Dedifferentiated amniotic fluid mesenchymal stem cell (primary cell): ENCODE data around the gene PPM1N.
A peak's percentile ranks its signal among the peaks of the same experiment; 100 is the strongest.
"Not testable (repeated sequence)": the region's sequence is repeated elsewhere in the genome, so short reads cannot be mapped to it uniquely, and the experiment has no call there.

Source experiments
- DNase-seq: peaks from one replicate; pipeline ENCODE4 v3.0.0-alpha.2; 2016; ENCODE audit errors: extremely low spot score

Gene PPM1N

DNA sequence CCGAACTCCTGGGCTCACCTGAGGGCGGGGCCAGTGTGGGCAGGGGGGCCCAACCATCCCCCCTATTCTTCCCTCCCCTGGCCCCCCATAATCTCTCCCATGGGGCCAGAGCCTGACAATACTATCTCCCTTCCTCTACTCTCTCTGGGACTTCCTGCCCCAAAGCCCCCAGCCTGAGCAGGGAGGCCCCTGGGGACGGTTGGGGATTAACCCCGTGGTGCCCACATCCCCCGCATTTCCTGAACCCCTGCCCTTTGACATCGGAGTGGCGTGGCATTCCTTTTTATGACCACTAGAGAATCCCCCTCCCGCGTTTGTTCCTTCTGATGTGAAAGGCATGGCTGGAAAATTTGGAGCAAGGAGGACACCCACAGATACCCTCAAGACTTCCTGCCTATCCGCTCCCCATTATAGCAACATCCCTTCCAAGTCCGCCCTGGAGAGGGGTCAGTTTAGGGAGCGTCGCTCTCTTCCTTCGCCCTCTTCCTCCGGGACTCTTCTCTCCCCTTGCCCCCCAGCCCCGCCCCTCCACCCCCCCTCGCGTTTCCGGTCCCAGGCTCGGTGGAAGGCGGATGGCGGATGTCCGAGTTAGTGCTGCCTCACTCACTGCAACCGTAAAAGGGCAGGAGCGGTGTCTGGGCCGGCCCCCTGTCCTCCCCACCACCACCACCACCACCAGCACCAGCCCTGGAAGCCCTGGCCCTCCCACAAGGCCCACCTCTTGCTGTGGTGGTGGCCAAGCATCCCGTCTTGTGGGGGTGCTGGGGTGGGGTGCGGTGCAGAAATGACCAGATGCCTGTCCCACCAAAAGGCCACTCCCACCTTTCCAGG lies 10.8 kb downstream of the PPM1N start:
- no peak for DNase-seq

DNA sequence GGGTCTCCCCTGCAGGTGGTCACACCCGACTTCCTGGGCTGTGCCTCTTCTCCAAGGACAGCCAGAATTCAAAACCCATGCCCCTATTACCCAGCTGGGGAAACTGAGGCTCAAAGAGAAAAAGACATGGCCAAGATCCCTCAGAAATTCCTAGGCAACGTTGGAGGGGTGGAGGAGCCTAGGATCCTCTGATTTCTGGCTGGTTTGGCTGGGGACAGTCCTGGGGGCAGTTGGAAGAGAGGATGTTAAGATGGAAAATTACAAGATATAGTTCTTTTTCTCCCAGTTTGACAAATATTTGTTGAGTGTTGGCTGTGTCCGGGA lies 11.4 kb downstream of the PPM1N start:
- DNase-seq = no peak

DNA sequence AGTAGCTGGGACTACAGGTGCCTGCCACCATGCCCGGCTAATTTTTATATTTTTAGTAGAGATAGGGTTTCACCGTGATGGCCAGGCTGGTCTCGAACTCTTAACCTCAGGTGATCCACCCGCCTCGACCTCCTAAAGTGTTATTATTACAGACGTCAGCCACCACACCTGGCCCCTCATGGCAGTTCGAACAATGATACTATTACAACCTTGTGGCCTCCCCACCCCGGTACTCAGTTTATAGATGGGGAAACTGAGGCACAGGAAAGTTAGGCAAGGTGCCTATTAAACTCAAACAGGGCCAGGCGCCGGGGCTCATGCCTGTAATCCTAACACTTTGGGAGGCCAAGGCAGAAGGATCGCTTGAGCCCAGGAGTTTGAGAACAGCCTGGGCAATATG lies 12.1 kb downstream of the PPM1N start:
- DNase-seq = not testable (repeated sequence)

DNA sequence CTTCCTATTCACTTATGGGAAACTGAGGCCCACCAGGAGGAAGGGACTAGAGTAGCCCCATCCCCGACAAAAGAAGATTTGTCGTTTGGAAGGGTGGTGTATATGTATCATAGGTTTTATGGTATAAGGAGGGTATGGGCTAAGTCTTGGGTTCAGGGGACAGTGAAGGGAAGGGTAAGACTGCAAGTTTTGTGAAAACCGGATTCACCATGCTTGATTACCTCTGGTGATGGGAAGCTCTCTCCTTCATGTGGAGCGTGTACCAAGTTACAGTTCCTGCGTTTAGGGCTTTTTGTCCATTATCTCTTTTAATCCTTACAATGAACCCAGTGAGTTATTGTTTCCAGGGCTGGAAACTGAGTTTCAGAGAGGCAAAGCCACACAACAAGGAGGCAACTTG lies 12.8 kb downstream of the PPM1N start:
- no peak for DNase-seq

DNA sequence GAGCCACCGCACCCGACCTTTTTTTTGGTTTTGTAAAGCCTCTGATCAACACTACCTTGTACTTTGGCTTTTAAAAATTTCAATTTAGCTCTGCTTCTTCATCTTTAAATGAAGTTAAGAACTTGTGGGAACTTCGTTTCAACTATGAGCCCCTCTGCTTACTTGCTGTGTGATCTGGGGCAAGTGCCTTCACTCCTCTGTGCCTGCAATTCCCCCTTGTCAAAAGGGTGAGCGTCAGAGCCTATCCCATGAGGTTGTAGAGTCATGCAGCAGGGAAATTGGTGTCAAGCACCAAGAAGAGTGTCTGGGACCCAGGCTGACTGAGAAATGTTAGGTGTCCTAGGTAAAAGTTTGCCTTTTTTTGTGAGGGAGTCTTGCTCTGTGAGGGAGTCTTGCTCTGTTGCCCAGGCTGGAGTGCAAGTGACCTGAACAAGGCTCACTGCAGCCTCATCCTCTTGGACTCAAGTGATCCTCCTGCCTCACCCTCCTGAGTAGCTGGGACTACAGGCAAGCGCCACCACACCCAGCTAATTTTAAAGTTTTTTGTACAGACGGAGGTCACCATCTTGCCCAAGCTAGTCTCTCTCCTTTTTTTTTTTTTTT lies 14.7 kb downstream of the PPM1N start:
- DNase-seq = no peak

- DNase-seq = no peak
Observed at GRCh38 chr19:45514376-45515051, 16.3 kb downstream of the PPM1N start.

DNA sequence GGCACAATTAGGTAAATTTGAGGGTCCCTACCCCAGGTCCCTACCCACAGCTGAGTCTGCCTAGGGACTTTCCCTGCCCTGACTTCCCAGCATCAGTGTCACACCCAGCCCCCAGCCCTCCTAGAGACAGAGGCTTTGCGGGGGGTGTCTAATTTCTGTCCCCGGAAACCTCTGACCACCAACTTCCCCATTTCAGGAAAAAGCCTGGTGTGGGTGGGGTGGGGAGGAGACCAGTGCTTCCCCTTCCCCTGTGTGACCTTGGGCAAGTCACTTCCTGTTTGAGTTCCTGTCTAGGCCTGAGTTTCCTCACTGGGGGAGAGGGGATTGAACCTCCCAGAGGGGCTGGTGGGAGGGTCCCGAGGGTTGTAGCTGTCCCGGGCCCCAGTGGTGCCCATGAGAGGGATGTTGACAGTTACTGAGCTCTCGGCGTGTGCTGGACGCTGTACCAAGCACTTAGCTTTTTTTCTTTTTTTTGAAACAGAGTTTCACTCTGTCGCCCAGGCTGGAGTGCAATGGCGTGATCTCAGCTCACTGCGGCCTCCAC lies 16.9 kb downstream of the PPM1N start:
- DNase-seq = no peak

GRCh38 chr19:45515807-45516401 lies 17.7 kb downstream of the PPM1N start:
- DNase-seq = no peak

DNA sequence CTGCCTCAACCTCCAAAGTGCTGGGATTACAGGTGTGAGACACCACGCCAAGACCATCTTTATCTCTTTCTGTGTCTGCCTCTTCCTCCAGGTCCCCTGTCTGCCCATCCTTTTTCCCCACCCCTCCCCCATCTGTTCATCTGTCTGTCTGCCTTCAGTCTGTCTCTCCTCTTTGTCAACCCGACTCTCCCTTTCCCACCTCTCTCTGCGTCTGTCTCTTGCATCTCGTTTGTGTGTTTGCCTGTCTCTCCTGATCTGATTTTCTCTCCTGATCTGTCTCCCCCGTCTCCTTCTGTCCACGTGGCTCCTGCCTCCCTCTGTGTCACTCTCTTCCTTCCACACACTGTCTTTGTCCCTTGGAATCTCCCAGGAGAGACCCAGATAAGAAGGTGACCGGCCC lies 19.0 kb downstream of the PPM1N start:
- no peak for DNase-seq

GRCh38 chr19:45517641-45518468 lies 19.6 kb downstream of the PPM1N start:
- no peak for DNase-seq

DNA sequence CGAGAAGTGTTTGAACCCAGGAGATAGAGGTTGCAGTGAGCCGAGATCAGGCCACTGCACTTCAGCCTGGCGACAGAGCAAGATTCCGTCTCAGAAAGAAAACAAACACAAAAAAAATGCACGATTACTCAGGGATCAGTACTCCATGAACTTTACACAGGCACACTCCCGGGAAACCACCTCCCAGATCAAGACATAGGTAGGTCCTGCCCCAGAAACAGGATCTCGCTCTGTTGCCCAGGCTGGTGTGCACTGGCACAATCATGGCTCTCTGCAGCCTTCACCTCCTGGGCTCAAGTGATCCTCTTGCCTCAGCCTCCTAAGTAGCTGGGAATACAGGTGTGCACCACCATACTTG lies 20.2 kb downstream of the PPM1N start:
- DNase-seq = no peak

DNA sequence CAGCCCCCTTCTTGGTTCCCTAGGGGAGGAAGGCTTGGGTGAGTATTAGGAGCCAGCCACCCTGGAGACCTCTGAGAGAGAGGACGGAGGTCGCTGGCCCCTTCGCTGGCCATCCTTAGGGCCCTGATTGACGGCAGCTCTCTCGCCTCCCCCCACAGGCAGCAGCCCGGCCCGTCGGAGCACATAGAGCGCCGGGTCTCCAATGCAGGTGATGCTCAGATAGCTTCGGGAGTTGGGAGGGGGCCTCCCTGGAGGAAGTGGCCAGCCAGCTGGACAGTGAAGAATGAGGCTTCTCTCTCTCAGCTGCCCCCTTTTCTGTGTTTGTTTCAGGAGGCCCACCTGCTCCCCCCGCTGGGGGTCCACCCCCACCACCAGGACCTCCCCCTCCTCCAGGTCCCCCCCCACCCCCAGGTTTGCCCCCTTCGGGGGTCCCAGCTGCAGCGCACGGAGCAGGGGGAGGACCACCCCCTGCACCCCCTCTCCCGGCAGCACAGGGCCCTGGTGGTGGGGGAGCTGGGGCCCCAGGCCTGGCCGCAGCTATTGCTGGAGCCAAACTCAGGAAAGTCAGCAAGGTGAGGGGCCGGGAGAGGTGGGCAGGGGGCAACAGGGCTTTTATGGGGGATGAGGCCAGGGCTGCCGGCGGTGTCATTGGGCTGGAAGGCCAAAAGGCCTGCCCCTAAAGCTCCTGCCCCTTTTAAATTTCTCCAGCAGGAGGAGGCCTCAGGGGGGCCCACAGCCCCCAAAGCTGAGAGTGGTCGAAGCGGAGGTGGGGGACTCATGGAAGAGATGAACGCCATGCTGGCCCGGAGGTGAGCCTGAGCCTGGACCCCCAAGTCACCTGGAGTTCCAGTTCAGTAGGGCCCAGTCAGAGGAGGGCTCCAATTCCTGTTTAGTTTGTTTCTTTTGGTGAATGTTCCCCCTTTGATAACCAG lies 24.0 kb downstream of the PPM1N start:
- no peak for DNase-seq

GRCh38 chr19:45523642-45524256 lies 25.5 kb downstream of the PPM1N start:
- DNase-seq = peak; percentile 81

DNA sequence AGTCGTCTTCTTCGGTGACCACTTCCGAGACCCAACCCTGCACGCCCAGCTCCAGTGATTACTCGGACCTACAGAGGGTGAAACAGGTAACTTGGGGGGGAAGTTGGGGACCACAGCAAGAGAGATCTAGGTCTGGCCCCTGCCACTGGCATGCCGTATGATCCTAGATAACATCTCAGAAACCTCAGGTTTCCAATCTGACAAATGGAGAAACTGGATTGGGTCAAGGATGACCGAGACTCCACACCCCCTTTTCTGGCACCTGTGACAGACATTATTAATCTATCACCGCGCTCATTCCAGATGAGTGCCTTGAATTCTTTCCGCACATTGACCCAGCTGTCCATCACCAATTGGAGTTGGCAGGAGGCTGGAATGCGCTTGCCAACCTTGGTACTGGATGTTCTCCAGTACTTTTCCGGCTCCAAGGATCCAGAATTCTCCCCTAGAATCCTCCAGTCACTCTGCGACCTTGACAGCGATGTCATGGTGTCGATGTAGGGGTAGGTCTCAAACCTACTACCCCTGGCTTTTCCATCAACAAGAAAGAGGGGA lies 26.4 kb downstream of the PPM1N start:
- DNase-seq = no peak

DNA sequence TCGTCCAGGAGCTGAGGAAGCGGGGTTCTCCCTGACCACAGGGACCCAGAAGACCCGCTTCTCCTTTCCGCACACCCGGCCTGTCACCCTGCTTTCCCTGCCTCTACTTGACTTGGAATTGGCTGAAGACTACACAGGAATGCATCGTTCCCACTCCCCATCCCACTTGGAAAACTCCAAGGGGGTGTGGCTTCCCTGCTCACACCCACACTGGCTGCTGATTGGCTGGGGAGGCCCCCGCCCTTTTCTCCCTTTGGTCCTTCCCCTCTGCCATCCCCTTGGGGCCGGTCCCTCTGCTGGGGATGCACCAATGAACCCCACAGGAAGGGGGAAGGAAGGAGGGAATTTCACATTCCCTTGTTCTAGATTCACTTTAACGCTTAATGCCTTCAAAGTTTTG lies 27.9 kb downstream of the PPM1N start:
- DNase-seq = no peak

- DNase-seq = no peak
Observed at GRCh38 chr19:45526971-45527370, 28.7 kb downstream of the PPM1N start.

DNA sequence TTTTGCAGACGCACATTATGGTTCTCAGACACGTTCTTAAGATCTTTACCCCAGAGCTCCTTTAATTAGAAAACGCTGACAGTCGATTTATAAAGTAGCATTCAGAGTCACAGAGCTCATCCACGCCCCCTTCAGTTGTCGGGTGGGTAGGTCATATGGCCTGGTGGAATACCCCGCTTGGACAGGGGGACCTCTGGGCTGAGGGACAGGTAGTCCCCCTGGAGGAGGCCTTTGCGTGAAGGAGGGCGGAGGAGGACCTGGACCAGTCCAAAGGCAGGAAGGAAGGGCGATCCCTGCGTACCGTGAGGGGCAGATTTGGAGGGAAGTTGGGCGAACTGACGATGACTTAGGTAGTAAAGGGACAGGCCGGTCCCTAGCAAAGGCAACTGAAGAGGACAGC lies 29.5 kb downstream of the PPM1N start:
- no peak for DNase-seq

- no peak for DNase-seq
Observed at GRCh38 chr19:45528149-45528743, 30.0 kb downstream of the PPM1N start.

- DNase-seq = no peak
Observed at GRCh38 chr19:45528744-45529419, 30.6 kb downstream of the PPM1N start.
